Prostate gland (tissue), 2 donors: ENCODE measurements around the gene GUK1. TPM values are rescaled to one million over a fixed set of nuclear protein-coding genes. Genes with fewer than 3 reads are reported as not detected.

Experiments used
- DNase-seq: peaks from one replicate; pipeline ENCODE4 v3.0.0-alpha.2; 2019; ENCODE audit warnings: low spot score
- H3K27ac ChIP-seq, 2 donors: fragments of 200-600 bp; sonication (generic); 2 replicates each; pipeline ENCODE4 v1.5.1; 2017 to 2019
- H3K27me3 ChIP-seq: fragments of 200-600 bp; sonication (generic); replicated peaks from 2 replicates; pipeline ENCODE4 v1.5.1; 2019; ENCODE audit not compliant: insufficient read depth
- H3K36me3 ChIP-seq, 2 donors: fragments of 200-600 bp; sonication (generic); 1 replicate in 1 of 2; 2 replicates in 1 of 2; pipeline versions ENCODE4 v1.5.1 to v1.8.1; 2017 to 2019
- H3K4me1 ChIP-seq: fragments of 200-600 bp; sonication (generic); replicated peaks from 2 replicates; pipeline ENCODE4 v1.5.1; 2019
- H3K4me3 ChIP-seq, 2 donors: fragments of 200-600 bp; sonication (generic); 2 replicates each; pipeline ENCODE4 v1.5.1; 2017 to 2019
- H3K9me3 ChIP-seq: fragments of 200-600 bp; sonication (generic); 2 replicates; pipeline ENCODE4 v1.5.1; 2017
- POLR2A ChIP-seq: fragments of 450-650 bp; IDR thresholded peaks from one replicate; pipeline ENCODE4 v1.6.1; 2016; ENCODE audit warnings: antibody characterized with exemption, mild to moderate bottlenecking
- POLR2AphosphoS5 ChIP-seq: sonication (generic); formaldehyde crosslinking; IDR thresholded peaks from one replicate; pipeline ENCODE4 v1.6.1; 2017; ENCODE audit warnings: antibody characterized with exemption
- WGBS: methylation state at CpG from one replicate; pipeline ENCODE4 v1.1.5; 2018; 5-methylcytosine and 5-hydroxymethylcytosine counted together
- intact Hi-C: fragments of 100-400 bp; cut with DNase I; formaldehyde crosslinking; loops from one replicate; pipeline ENCODE4 v1.14.2; 2022
- total RNA-seq, 2 donors: library from RNA; depleted of rRNA; stranded (reverse); fragments of >200 nt; gene quantifications; one replicate each; pipeline ENCODE4 v1.1.0, GENCODE V29; 2016
- TF ChIP-seq, protein P1 (sequence below), 4 experiments: fragments of 200-600 bp in 2 of 4; fragments of 450-650 bp in 2 of 4; sonication (generic) in 2 of 4; IDR thresholded peaks; 1 replicate in 3 of 4; 2 replicates in 1 of 4; pipeline ENCODE4 v1.5.1; 2016 to 2019; ENCODE audit warnings: antibody characterized with exemption in 4 of 4, mild to moderate bottlenecking in 2 of 4, moderate library complexity in 2 of 4

GUK1 gene
- total RNA-seq, 2 donors from 2014 or later: 250 to 458 TPM

DNA sequence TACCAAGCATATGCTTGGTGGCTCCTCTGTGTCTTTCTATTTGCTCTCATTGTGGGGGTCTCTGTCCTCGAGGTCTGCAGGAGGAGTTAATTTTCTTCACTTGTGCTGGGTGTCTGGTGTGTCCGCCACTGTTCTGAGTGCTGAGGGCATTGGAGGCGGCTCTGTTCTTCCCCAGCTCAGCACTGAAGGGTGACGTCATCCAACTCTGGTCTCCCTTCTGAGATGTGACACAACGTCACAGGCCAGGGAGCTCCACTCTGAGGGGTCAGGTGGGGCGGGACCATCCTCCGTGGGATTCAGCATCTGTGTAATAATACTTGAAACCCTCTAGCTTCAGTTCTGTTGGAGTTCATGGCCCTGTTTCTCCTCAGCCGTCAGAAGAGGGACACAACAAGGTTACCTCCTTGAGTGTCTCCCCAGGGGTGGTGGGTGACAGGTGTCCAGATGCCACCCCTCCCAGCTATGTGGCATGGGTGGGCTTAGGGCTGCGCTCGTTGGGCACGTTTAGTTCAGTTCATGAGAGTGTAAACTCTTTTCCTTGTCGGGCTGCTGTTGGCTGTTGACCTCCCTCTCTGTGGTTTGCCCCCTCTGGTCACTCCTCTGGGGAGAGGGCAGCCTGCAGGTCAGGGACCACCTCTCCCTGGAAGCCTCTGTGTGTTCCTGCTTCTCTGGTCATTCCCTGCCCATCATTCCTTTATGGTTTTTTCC is 28.6 kb downstream of the GUK1 start:
- intact Hi-C loops: loop anchor here (10.0 kb wide), 1 partner anchor 316 kb away; the partner anchor contains the start of gene RNF187
- no peaks in the 10 kb centered on the region for H3K36me3 ChIP-seq

DNA sequence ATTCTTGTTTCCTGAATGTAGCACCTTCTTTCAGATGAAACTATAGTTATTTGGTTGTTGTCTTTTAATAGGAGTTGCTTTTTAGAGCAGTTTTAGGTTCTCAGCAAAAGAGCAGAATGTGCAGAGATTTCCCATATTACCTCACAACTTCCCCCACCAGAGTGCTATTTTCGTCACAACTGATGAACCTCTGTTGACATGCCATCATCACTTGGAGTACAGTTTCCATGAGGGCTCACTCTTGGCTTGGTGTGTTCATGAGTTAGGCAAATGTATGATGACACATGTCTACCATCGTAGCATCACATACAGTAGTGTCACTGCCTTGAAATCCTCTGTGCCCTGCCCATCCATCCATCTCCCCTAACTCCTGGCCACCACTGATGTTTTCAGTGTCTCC is 29.3 kb downstream of the GUK1 start:
- no peaks in the 10 kb centered on the region for H3K27me3 ChIP-seq
- TF ChIP-seq, protein P1, sequence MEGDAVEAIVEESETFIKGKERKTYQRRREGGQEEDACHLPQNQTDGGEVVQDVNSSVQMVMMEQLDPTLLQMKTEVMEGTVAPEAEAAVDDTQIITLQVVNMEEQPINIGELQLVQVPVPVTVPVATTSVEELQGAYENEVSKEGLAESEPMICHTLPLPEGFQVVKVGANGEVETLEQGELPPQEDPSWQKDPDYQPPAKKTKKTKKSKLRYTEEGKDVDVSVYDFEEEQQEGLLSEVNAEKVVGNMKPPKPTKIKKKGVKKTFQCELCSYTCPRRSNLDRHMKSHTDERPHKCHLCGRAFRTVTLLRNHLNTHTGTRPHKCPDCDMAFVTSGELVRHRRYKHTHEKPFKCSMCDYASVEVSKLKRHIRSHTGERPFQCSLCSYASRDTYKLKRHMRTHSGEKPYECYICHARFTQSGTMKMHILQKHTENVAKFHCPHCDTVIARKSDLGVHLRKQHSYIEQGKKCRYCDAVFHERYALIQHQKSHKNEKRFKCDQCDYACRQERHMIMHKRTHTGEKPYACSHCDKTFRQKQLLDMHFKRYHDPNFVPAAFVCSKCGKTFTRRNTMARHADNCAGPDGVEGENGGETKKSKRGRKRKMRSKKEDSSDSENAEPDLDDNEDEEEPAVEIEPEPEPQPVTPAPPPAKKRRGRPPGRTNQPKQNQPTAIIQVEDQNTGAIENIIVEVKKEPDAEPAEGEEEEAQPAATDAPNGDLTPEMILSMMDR (IDR thresholded peaks at IDR 0.05): no peak
- TF ChIP-seq POLR2A: no peak
- no peak for TF ChIP-seq POLR2AphosphoS5
- no peaks in the 10 kb centered on the region for H3K9me3 ChIP-seq
- no peaks in the 10 kb centered on the region for H3K36me3 ChIP-seq
- no peak overlapping the region for H3K4me3 ChIP-seq
- no peak for DNase-seq
- intact Hi-C loops: loop anchor here (10.0 kb wide), 1 partner anchor 315 kb away; the partner anchor contains the start of gene RNF187
- peaks cover 5% of the 10 kb centered on the region for H3K4me1 ChIP-seq
- 90% methylated on average over 2 of the region's 2 CpGs for WGBS
- no peak overlapping the region for H3K27ac ChIP-seq

More for the DNA sequence above, 28.6 kb downstream of the GUK1 start:
- H3K4me1 ChIP-seq: peaks cover 5% of the 10 kb centered on the region
- WGBS: 82% methylated on average over 12 of the region's 12 CpGs
- H3K4me3 ChIP-seq: no peak overlapping the region
- DNase-seq: no peak
- TF ChIP-seq, protein P1 (IDR thresholded peaks at IDR 0.05): no peak
- no peak for TF ChIP-seq POLR2A
- no peak for TF ChIP-seq POLR2AphosphoS5
- H3K27ac ChIP-seq: no peak overlapping the region
- no peaks in the 10 kb centered on the region for H3K27me3 ChIP-seq
- no peaks in the 10 kb centered on the region for H3K9me3 ChIP-seq

DNA sequence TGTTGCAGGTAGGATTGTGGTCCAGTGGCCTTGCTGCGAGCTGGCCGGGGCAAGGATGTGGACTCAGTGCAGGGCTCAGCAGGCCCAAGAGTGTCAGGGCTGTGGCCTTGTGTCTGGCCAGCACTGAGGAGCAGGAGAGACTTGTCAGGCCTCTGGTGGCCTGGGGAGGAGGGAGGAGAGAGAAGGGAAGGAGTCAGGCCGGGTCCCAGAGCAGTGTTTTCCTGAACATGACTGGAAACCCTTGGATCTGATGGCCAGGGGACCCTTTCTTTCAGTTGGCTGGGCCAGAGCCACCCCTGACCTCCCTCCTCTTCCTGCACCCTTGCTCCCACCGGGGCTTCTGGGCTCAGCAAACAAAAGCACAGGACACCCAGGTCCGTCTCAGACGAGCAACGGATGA is 30.6 kb downstream of the GUK1 start:
- Histone ChIP-seq H3K27ac (no peak overlapping the region), H3K27me3 (no peaks in the 10 kb centered on the region), H3K9me3 (no peaks in the 10 kb centered on the region), H3K4me1 (peaks cover 5% of the 10 kb centered on the region), H3K36me3 (peaks cover 0 to 7% of the 10 kb centered on the region in 2 donors), H3K4me3 (no peak overlapping the region)
- DNase-seq: no peak
- no peak for TF ChIP-seq POLR2AphosphoS5
- TF ChIP-seq, protein P1 (IDR thresholded peaks at IDR 0.05): no peak
- no peak for TF ChIP-seq POLR2A
- intact Hi-C loops: no loop called here
- 89% methylated on average over 7 of the region's 7 CpGs for WGBS

DNA sequence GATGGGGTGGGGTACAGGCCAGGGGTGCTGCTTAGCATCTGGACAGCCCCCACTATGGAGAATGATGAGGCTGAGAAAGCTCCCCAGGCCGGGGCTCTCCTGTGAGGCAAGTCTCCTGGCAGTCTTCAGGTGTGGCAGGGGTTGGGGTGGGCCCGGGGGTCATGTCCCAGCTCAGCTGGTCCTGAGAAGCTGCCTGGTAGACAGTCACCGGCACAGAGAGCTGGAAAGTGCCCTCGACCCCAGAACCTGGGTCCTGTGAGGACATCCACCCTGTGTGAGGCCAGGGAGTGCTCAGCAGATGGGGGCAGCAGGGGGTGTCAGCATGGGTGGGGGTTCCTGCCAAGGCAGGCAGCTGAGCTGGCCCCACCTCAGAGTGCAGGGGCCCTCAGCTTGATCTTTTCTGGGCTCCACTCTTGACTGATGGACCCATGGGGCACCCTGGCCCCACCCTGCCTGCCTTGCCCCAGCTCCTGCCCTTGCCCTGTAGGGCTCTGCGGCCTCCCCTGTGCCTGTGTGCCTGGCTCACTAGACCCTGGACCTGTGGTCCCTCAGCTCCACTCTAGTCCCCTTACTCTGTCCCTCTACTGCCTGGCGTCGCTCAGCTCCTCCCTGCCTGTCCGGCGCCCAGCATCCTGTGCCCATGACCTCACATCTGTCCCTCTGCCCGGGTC is 31.3 kb downstream of the GUK1 start:
- no peak for DNase-seq
- Histone ChIP-seq H3K27ac (no peak overlapping the region), H3K36me3 (peaks cover 0 to 7% of the 10 kb centered on the region in 2 donors), H3K4me1 (peaks cover 5% of the 10 kb centered on the region), H3K4me3 (no peak overlapping the region), H3K9me3 (no peaks in the 10 kb centered on the region), H3K27me3 (no peaks in the 10 kb centered on the region)
- 79% methylated on average over 10 of the region's 10 CpGs for WGBS
- TF ChIP-seq POLR2AphosphoS5 (no peak), POLR2A (no peak)
- TF ChIP-seq, protein P1 (IDR thresholded peaks at IDR 0.05): no peak
- intact Hi-C loops: no loop called here
